OCI-LY1 (cell line): ENCODE data around the gene INKA2.

Experiments
- EZH2 ChIP-seq: fragments of 200-600 bp; sonication (generic), shearing (Covaris generic); IDR thresholded peaks from 2 replicates; pipeline ENCODE4 v1.8.0; 2017; ENCODE audit warnings: borderline replicate concordance, mixed run types, mild to moderate bottlenecking, antibody characterized with exemption, low read length, moderate library complexity, mixed read lengths
- TF ChIP-seq, protein P1 (sequence below): fragments of 200-600 bp; sonication (generic), shearing (Covaris generic); IDR thresholded peaks from 2 replicates; pipeline ENCODE4 v1.5.1; 2017; ENCODE audit warnings: mild to moderate bottlenecking, antibody characterized with exemption, low read length, moderate library complexity, mixed read lengths

DNA sequence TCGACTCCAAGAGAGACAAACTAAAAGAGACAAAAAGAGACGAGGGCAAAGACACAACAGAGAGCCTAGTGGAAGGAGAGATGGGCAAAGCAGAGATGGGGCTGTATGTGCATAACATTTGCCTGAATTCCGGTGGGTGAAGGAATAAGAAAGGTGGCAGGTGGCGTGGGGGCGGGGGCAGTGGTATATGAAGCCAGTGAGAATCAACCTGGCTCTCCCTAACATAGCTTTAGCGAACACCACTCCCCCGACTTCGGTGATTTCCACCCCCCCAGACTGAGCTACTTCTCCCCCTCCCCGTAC lies 1.1 kb downstream of the INKA2 start:
- TF ChIP-seq, protein P1, sequence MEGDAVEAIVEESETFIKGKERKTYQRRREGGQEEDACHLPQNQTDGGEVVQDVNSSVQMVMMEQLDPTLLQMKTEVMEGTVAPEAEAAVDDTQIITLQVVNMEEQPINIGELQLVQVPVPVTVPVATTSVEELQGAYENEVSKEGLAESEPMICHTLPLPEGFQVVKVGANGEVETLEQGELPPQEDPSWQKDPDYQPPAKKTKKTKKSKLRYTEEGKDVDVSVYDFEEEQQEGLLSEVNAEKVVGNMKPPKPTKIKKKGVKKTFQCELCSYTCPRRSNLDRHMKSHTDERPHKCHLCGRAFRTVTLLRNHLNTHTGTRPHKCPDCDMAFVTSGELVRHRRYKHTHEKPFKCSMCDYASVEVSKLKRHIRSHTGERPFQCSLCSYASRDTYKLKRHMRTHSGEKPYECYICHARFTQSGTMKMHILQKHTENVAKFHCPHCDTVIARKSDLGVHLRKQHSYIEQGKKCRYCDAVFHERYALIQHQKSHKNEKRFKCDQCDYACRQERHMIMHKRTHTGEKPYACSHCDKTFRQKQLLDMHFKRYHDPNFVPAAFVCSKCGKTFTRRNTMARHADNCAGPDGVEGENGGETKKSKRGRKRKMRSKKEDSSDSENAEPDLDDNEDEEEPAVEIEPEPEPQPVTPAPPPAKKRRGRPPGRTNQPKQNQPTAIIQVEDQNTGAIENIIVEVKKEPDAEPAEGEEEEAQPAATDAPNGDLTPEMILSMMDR, result no peak
- no peak for TF ChIP-seq EZH2
